Colonic mucosa (tissue), 4 donors: ENCODE results near the gene CALN1. TPM values are rescaled to one million over a fixed set of nuclear protein-coding genes. Genes with fewer than 3 reads are reported as not detected.
"Not testable (repeated sequence)": the region's sequence is repeated elsewhere in the genome, so short reads cannot be mapped to it uniquely, and the experiment has no call there.

Experiments used
- DNase-seq: peaks from one replicate; pipeline ENCODE4 v3.0.0-alpha.2; 2020
- H3K27ac ChIP-seq: fragments of 200-600 bp; one replicate; pipeline ENCODE4 v1.8.0; 2021
- H3K27me3 ChIP-seq: fragments of 200-600 bp; one replicate; pipeline ENCODE4 v1.8.0; 2021
- H3K36me3 ChIP-seq: fragments of 200-600 bp; one replicate; pipeline ENCODE4 v1.8.0; 2021
- H3K4me1 ChIP-seq: fragments of 200-600 bp; one replicate; pipeline ENCODE4 v1.8.0; 2021; ENCODE audit warnings: mild to moderate bottlenecking
- H3K4me3 ChIP-seq: fragments of 200-600 bp; one replicate; pipeline ENCODE4 v1.8.0; 2021
- H3K9ac ChIP-seq, 2 donors: one replicate each; pipeline ENCODE4 v1.7.0; 2013; ENCODE audit warnings: control low read depth in 2 of 2, low read depth in 2 of 2, low read length in 2 of 2
- H3K9me3 ChIP-seq: fragments of 200-600 bp; one replicate; pipeline ENCODE4 v1.8.0; 2021
- intact Hi-C: fragments of 100-400 bp; cut with DNase I; formaldehyde crosslinking; loops from one replicate; pipeline ENCODE4 v1.14.1; 2022
- total RNA-seq, 2 donors: library from RNA; stranded (reverse); fragmentation: NEBNext Ultra II Directional in 1 of 2; extraction: Animal tissue kit (Norgen Biotek cat#: 25700) in 1 of 2; gene quantifications; one replicate each; pipeline ENCODE4 v1.2.1, GENCODE V29; 2021
- TF ChIP-seq, protein P1 (sequence below): fragments of 200-600 bp; IDR thresholded peaks from one replicate; pipeline ENCODE4 v1.8.0; 2022; ENCODE audit warnings: antibody characterized with exemption, mild to moderate bottlenecking
- donor health status: healthy.
- donor health status: DM: no; HTN: no; CAD: no.
- donor health status: DM: no; HTN: no; CAD: no.

The CALN1 gene
- total RNA-seq: under 1 TPM in 1 of 2 donors, not detected in 1; 0.37 TPM

DNA sequence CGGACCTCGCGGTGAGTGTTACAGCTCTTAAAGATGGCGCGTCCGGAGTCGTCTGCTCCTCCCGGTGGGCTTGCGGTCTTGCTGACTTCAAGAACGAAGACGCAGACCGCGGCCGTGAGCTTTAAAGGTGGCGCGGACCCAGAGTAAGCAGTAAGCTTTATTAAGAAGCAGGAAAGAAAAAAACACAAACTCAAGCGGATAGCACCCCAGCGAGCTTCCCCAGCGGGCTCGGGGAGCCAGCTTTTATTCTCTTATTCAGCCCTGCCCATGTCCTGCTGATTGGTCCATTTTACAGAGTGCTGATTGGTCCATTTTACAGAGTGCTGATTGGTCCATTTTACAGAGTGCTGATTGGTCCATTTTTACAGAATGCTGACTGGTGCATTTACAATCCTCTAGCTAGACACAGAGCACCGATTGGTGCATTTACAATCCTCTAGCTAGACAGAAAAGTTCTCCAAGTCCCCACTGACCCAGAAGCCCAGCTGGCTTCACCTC lies at the start of gene CALN1:
Gene CALN1, minus strand, starts transcription at position 218 of the 498 bp plus-strand sequence.
- H3K4me1 ChIP-seq, DNase-seq, H3K9me3 ChIP-seq, intact Hi-C loops, H3K9ac ChIP-seq, H3K36me3 ChIP-seq, H3K27ac ChIP-seq, H3K4me3 ChIP-seq, H3K27me3 ChIP-seq: not testable (repeated sequence)

DNA sequence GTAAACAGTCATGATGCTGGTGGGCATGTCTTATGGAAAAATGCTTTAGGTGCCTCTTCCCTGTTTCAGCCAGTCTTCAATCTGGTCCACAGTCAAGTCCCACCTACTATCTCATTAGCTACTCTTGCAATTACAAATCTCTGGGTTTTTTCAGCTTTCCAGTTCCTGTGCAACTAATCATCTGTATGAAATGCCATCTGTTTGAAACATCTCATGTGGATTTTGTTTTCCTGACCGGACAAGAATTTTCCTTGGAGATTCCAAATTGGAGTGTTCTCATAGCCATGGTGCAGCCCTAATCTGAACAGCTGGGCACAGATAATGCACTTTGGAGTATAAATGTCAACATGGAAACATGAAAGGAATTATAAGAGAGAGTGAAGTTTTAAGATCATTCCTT lies 41.3 kb upstream of the CALN1 start:
- TF ChIP-seq, protein P1, sequence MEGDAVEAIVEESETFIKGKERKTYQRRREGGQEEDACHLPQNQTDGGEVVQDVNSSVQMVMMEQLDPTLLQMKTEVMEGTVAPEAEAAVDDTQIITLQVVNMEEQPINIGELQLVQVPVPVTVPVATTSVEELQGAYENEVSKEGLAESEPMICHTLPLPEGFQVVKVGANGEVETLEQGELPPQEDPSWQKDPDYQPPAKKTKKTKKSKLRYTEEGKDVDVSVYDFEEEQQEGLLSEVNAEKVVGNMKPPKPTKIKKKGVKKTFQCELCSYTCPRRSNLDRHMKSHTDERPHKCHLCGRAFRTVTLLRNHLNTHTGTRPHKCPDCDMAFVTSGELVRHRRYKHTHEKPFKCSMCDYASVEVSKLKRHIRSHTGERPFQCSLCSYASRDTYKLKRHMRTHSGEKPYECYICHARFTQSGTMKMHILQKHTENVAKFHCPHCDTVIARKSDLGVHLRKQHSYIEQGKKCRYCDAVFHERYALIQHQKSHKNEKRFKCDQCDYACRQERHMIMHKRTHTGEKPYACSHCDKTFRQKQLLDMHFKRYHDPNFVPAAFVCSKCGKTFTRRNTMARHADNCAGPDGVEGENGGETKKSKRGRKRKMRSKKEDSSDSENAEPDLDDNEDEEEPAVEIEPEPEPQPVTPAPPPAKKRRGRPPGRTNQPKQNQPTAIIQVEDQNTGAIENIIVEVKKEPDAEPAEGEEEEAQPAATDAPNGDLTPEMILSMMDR: no peak
- Histone ChIP-seq H3K36me3 (no peaks in the 10 kb centered on the region), H3K9me3 (no peaks in the 10 kb centered on the region), H3K27ac (no peak overlapping the region), H3K4me1 (no peaks in the 10 kb centered on the region), H3K27me3 (no peaks in the 10 kb centered on the region), H3K9ac (no peak overlapping the region), H3K4me3 (no peak overlapping the region)
- DNase-seq: no peak
- intact Hi-C loops: no loop called here

DNA sequence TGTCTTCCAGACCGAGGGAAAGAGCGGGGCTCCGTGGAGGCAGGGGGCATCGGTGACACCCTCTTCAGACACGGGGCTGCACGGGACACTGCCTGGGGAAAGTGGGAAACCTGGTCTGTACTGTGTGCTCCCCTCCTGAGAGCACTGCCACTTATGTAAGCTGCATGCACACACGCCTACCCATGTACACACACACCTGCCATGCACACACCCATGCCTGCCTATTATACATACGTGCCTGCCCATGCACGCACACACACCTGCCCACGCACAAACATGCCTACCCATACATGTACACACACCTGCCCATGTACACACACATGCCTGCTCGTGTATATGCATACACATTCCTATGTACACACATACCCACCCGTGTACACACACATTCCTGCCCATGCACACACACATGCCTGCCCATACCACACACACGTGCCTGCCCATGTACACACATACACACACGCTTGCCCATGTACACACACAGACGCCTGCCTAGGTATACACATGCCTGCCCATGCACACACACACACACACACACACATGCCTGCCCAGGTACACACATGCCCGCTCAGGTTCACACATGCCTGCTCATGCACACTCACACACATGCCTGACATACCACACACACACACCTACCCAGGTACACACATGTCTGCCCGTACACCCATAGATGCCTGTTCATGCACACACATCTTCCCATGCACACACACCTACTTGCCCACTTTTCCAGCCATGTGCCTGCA lies 35.5 kb upstream of the CALN1 start:
- no peaks in the 10 kb centered on the region for H3K27me3 ChIP-seq
- no peaks in the 10 kb centered on the region for H3K4me1 ChIP-seq
- no peak overlapping the region for H3K27ac ChIP-seq
- TF ChIP-seq, protein P1: no peak
- no peaks in the 10 kb centered on the region for H3K36me3 ChIP-seq
- no peak overlapping the region for H3K4me3 ChIP-seq
- DNase-seq: no peak
- intact Hi-C loops: no loop called here
- no peaks in the 10 kb centered on the region for H3K9me3 ChIP-seq
- H3K9ac ChIP-seq: no peak overlapping the region

DNA sequence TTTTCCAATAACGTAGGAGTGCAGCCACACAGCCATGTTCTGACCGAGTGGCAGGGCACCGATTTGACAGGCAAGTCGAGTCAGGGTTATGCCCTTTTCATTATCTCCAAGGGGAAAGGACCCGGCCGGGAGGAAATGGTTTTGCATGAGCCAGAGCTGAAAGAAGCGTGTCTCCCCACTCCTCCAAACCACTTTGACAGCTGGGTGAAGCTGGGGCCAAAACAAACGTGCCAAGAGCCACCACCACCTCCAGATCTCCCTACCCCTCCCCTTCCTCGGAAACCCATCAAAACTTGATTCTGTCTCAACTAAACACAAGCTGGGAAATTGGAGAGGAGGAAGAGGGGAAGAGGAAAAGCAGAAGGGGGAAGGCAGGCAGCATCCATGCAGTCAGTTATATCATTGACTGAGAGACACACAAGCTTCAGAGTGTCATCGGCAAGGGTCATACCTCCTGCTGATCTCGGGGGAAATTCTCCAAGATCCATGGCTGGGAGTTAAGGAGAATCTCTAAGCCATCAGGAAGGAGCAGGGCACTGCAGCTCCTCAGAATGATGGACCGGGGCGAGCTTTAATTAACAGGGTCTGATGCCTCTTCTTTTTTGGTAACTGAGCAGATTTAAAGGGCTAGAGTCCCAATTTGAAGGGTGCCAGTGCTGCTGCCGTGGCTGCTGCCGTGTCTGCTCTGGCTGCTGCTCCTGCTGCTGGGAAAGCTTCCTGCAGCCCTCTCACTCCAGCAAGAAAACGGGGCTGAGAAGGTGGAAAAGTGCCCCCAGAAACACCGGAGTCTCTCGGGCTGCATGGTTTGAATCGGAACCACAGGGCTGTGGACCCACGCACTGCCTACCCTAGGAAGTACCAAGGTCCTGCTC lies 34.7 kb upstream of the CALN1 start:
- no peak overlapping the region for H3K27ac ChIP-seq
- no peak for DNase-seq
- intact Hi-C loops: no loop called here
- no peaks in the 10 kb centered on the region for H3K9me3 ChIP-seq
- no peaks in the 10 kb centered on the region for H3K27me3 ChIP-seq
- no peaks in the 10 kb centered on the region for H3K36me3 ChIP-seq
- TF ChIP-seq, protein P1: no peak
- no peak overlapping the region for H3K9ac ChIP-seq
- H3K4me1 ChIP-seq: no peaks in the 10 kb centered on the region
- H3K4me3 ChIP-seq: no peak overlapping the region

DNA sequence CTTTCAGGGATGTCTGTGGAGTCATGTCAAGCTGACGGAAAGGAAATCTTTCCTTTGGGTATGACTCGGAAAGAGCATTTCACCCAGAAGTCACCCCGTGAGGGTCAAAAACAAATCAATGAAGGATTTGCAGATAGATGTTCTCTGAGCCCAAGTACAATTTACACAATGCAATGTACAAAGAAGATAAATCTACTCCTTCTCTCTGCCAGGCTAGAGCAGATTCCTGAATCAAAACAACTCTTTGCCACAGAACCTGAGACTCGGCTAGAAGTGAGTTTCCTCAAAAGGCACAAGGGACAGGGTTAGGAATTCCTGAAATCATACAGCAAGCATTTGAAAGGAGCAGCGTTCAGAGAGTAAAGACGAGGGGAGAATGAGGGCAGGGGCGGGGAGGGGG lies 34.0 kb upstream of the CALN1 start:
- no peaks in the 10 kb centered on the region for H3K4me1 ChIP-seq
- intact Hi-C loops: no loop called here
- TF ChIP-seq, protein P1: no peak
- DNase-seq: no peak
- H3K4me3 ChIP-seq: no peak overlapping the region
- H3K9me3 ChIP-seq: no peaks in the 10 kb centered on the region
- no peak overlapping the region for H3K9ac ChIP-seq
- H3K27me3 ChIP-seq: no peaks in the 10 kb centered on the region
- no peaks in the 10 kb centered on the region for H3K36me3 ChIP-seq
- H3K27ac ChIP-seq: no peak overlapping the region
